ENCODE measurements around the gene GYS1. TPM values are rescaled to one million over a fixed set of nuclear protein-coding genes. Genes with fewer than 3 reads are reported as not detected.
"Not testable (repeated sequence)": the region's sequence is repeated elsewhere in the genome, so short reads cannot be mapped to it uniquely, and the experiment has no call there.

The GYS1 gene
- total RNA-seq, 4 donors from 2014 or later: 28.8 to 42.0 (median 31.0) TPM

DNA sequence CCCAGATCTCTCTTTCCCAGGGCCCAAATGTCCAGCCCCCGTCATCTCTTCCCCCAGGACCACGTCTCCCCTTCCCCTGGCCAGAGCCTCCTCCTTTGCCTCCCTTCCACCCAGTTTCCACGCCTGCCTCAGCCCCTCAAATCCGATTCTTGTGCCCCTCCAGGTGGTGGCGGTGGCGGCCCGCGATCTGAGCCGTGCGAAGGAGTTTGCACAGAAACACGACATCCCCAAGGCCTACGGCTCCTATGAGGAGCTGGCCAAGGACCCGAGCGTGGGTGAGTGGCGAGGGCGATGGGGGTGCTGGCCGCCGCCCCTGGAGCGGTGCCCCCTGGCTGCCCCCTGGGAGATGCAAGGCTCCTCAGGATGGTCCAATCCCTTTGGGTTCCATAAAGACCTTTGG, 58.3 kb downstream of the GYS1 start:
- no peaks in the 10 kb centered on the region for H3K27me3 ChIP-seq
- peaks cover 0 to 16% (median 8%) of the 10 kb centered on the region in 4 donors for H3K4me1 ChIP-seq
- TF ChIP-seq, protein P1, sequence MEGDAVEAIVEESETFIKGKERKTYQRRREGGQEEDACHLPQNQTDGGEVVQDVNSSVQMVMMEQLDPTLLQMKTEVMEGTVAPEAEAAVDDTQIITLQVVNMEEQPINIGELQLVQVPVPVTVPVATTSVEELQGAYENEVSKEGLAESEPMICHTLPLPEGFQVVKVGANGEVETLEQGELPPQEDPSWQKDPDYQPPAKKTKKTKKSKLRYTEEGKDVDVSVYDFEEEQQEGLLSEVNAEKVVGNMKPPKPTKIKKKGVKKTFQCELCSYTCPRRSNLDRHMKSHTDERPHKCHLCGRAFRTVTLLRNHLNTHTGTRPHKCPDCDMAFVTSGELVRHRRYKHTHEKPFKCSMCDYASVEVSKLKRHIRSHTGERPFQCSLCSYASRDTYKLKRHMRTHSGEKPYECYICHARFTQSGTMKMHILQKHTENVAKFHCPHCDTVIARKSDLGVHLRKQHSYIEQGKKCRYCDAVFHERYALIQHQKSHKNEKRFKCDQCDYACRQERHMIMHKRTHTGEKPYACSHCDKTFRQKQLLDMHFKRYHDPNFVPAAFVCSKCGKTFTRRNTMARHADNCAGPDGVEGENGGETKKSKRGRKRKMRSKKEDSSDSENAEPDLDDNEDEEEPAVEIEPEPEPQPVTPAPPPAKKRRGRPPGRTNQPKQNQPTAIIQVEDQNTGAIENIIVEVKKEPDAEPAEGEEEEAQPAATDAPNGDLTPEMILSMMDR (IDR thresholded peaks at IDR 0.05): no peak
- no peak for TF ChIP-seq POLR2A (IDR thresholded peaks at IDR 0.05)
- TF ChIP-seq EP300 (IDR thresholded peaks at IDR 0.05): no peak
- 82 to 86% methylated on average over 19 of the region's 19 CpGs for WGBS, 2 donors
- H3K36me3 ChIP-seq: no peaks in the 10 kb centered on the region
- H3K9me3 ChIP-seq: no peaks in the 10 kb centered on the region
- H3K27ac ChIP-seq: no peak overlapping the region
- no peak overlapping the region for H3K4me3 ChIP-seq
- no peak for DNase-seq (ENCODE audit: low spot score in 2 of 2)

DNA sequence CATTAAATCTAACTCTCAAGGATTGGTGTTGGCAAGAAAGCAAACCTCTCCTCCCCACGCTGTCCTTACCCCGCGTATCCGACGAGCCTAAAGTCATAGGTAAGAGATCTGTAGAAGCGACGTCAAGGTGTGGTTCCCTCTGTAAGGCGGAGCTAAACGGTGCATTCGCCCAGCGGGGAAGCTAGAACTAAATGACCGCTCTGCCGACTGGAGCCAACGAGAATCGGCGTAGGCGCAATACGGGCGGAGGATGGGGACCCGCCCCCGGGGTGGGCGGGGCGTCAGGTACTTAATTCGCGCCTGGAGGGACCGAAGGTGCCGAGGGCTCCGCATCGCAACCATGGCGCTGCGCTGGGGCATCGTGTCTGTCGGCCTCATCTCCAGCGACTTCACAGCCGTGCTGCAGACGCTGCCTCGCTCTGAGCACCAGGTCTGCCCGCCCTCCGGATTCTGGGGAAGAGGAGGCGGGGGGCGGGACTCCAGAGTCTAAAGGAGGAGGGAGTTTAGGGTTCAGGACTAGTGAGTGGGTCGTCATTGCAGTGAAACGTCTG, 59.7 kb downstream of the GYS1 start, which contains the start of gene DHDH:
TSS of gene DHDH (plus strand) at position 318 of the 551 bp plus-strand sequence. CDS start at position 341, 23 bp downstream.
- WGBS, 2 donors: 0 to 1% methylated on average over 39 to 43 of the region's 43 CpGs
- Histone ChIP-seq H3K9me3 (no peaks in the 10 kb centered on the region), H3K27ac (peak within 1 kb of the TSS in 1 of 4 donors; percentile 66), H3K36me3 (no peaks in the 10 kb centered on the region), H3K27me3 (no peaks in the 10 kb centered on the region), H3K4me1 (peaks cover 0 to 16% (median 8%) of the 10 kb centered on the region in 4 donors), H3K4me3 (peak within 1 kb of the TSS; percentile 29 to 58 (median 48))
- TF ChIP-seq POLR2A (IDR thresholded peaks at IDR 0.05): peak in 1 of 2 donors; percentile 52
- TF ChIP-seq EP300 (IDR thresholded peaks at IDR 0.05): peak in 1 of 2 donors; percentile 62
- TF ChIP-seq, protein P1 (IDR thresholded peaks at IDR 0.05): no peak
- no peak for DNase-seq (ENCODE audit: low spot score in 2 of 2)

DNA sequence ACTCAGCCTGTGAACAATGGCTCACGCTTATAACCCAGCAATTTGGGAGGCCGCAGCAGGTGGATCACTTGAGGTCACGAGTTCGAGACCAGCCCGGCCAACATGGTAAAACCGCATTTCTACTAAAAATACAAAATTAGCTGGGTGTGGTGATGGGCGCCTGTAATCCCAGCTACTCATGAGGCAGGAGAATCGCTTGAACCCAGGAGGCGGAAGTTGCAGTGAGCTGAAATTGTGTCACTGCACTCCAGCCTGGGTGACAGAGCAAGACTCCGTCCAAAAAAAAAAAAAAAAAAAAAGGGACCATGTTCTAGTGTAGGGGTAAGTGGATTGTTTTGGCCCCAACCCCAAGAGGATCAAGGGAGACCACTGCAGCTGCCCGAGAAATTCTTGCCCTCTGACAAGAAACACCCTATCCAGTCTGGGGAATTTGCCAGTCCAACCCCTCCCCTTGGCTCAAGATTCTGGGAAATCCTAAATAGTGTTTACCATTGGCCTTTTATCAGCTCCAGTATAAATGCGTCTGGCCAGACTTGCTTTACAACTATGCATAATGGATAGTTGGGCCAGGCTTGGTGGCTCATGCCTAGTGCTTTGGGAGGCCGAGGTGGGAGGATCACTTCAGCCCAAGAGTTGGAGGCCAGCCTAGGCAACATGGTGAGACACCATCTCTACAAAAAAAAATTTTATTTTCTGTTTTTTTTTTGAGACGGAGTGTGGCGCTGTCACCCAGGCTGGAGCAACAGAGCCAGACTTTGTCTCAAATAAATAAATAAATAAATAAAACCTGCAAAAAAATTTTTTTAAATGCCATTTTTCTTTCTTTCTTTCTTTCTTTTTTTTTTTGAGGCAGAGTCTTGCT, 64.7 kb downstream of the GYS1 start:
- H3K27ac ChIP-seq: no peak overlapping the region
- TF ChIP-seq EP300 (IDR thresholded peaks at IDR 0.05) (no peak), POLR2A (IDR thresholded peaks at IDR 0.05) (no peak)
- TF ChIP-seq, protein P1 (IDR thresholded peaks at IDR 0.05): peak in 1 of 5 experiments; percentile 10
- no peak overlapping the region for H3K4me3 ChIP-seq
- no peak for DNase-seq (ENCODE audit: low spot score in 2 of 2)
- peaks cover 0 to 18% (median 9%) of the 10 kb centered on the region in 4 donors for H3K4me1 ChIP-seq
- peaks cover 0 to 14% (median 0%) of the 10 kb centered on the region in 3 donors for H3K36me3 ChIP-seq
- H3K9me3 ChIP-seq: no peaks in the 10 kb centered on the region
- 63 to 73% methylated on average over 15 of the region's 15 CpGs for WGBS, 2 donors
- no peaks in the 10 kb centered on the region for H3K27me3 ChIP-seq

DNA sequence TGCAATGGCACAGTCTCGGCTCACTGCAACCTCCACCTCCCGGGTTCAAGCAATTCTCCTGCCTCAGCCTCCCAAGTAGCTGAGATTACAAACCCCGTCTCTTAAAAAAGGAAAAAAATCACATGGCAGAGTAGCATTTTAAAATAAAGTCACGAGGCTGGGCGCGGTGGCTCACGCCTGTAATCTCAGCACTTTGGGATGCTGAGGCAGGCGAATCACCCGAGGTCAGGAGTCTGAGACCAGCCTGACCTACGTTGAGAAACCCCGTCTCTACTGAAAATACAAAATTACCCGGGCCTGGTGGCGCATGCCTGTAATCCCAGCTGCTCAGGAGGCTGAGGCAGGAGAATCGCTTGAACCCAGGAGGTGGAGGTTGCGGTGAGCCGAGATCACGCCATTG, 65.4 kb downstream of the GYS1 start:
- 81 to 85% methylated on average over 17 of the region's 17 CpGs for WGBS, 2 donors
- H3K4me3 ChIP-seq; H3K27ac ChIP-seq; H3K9me3 ChIP-seq; H3K27me3 ChIP-seq; DNase-seq (ENCODE audit: low spot score in 2 of 2): not testable (repeated sequence)
- Histone ChIP-seq H3K36me3 (peaks cover 0 to 21% (median 2%) of the 10 kb centered on the region in 3 donors), H3K4me1 (peaks cover 0 to 11% (median 4%) of the 10 kb centered on the region in 4 donors)

DNA sequence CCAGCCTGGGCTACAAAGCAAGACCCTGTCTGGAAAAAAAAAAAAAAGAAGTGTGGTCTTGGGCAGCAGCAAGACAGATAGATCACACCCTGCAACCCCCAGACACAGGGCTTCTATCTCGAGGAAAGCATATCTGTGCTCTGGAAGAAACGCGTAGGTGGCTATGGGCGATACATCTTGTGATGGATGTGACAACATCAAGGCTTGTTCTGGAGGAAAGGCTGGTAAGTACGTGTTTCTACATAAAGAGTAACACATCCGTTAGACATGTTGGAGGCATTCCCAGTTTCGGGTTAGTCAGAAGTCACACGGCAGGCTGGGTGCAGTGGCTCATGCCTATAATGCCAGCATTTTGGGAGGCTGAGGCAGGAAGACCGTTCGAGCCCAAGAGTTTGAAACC, 66.2 kb downstream of the GYS1 start:
- WGBS, 2 donors: 23 to 24% methylated on average over 10 of the region's 10 CpGs
- DNase-seq (ENCODE audit: low spot score in 2 of 2): peak in 1 of 2 donors; percentile 50
- no peak overlapping the region for H3K4me3 ChIP-seq

DNA sequence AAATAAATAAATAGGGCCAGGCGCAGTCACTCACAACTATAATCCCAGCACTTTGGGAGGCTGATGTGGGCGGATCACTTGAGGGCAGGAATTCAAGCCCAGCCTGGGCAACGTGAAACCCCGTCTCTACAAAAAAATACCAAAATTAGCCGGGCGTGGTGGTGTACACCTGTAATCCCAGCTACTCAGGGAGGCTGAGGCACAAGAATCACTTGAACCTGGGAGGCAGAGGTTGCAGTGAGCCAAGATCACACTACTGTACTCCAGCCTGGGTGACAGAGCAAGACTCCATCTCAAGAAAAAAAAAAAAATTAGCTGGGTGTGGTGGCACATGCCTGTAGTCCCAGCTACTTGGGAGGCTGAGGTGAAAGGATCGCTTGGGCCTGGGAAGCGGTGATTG, 67.2 kb downstream of the GYS1 start:
- H3K27me3 ChIP-seq; H3K4me3 ChIP-seq; H3K9me3 ChIP-seq; DNase-seq (ENCODE audit: low spot score in 2 of 2): not testable (repeated sequence)
- WGBS, 2 donors: 83 to 84% methylated on average over 8 of the region's 8 CpGs
- peak overlapping the region in 2 of 4 donors; percentile 63 to 83 for H3K27ac ChIP-seq
- peaks cover 0 to 39% (median 6%) of the 10 kb centered on the region in 3 donors for H3K36me3 ChIP-seq
- H3K4me1 ChIP-seq: peaks cover 0 to 11% (median 4%) of the 10 kb centered on the region in 4 donors

More for the DNA sequence above, 66.2 kb downstream of the GYS1 start:
- Histone ChIP-seq H3K4me1 (peaks cover 0 to 11% (median 4%) of the 10 kb centered on the region in 4 donors), H3K27ac (peak overlapping the region in 3 of 4 donors; percentile 40 to 83 (median 63)), H3K27me3 (no peaks in the 10 kb centered on the region), H3K36me3 (peaks cover 0 to 28% (median 6%) of the 10 kb centered on the region in 3 donors), H3K9me3 (no peaks in the 10 kb centered on the region)
- TF ChIP-seq, protein P1 (IDR thresholded peaks at IDR 0.05): no peak
- TF ChIP-seq EP300 (IDR thresholded peaks at IDR 0.05): peak in 1 of 2 donors; percentile 73

All from tibial nerve (tissue), 4 donors.